CD4-positive, alpha-beta T cell treated with Interleukin-10 for 1 hour (primary cell): ENCODE data around the gene IFNA7.
"Not testable (repeated sequence)": the region's sequence is repeated elsewhere in the genome, so short reads cannot be mapped to it uniquely, and the experiment has no call there.

Source experiments
- DNase-seq: peaks from one replicate; pipeline ENCODE4 v3.0.0-alpha.2; 2020

IFNA7 gene

DNA sequence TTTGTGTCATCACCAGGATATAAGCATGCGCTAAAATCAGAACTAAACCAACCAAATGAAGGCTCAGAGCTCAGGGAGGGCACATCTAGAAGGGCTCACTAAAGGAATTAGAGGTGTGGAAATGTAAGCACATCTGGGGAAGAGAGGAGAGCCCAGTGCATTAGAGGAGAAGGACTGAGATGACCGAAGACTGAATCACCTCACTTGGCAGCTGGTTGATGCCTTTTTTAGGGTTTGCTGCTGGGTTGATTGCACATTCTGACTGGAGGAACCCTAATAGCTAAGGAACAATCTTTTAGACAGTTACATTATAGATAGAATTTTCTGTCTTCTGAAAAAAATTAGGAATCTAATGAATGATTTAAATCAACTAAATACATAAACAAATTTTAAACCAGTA is 27.3 kb downstream of the IFNA7 start:
- no peak for DNase-seq

DNA sequence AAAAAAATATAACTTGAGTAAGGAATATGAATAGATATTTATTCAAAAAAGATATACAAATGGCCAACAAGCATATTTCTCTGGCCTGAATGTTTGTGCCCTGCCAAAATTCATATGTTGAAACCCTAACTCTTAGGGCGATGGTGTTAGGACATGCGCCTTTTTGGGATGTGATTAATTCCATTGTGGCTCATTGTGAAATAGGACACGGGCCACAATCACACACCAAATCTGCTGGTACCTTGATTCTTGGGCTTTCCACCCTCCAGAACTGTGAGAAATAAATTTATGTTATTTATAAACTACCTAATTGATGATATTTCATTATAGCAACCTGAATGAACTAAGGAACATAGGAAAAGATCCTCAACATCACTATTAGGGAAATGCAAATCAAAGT is 29.8 kb downstream of the IFNA7 start:
- no peak for DNase-seq

- no peak for DNase-seq
Measured at GRCh38 chr9:21171351-21171750, 30.7 kb downstream of the IFNA7 start.

- DNase-seq: not testable (repeated sequence)
Measured at GRCh38 chr9:21166560-21166959, 35.4 kb downstream of the IFNA7 start, which contains the start of gene IFNA21. TSS of gene IFNA21 (minus strand) at chr9:21166660. CDS start at chr9:21166612, 48 bp downstream.

GRCh38 chr9:21165516-21165915 is 36.5 kb downstream of the IFNA7 start:
- no peak for DNase-seq

DNA sequence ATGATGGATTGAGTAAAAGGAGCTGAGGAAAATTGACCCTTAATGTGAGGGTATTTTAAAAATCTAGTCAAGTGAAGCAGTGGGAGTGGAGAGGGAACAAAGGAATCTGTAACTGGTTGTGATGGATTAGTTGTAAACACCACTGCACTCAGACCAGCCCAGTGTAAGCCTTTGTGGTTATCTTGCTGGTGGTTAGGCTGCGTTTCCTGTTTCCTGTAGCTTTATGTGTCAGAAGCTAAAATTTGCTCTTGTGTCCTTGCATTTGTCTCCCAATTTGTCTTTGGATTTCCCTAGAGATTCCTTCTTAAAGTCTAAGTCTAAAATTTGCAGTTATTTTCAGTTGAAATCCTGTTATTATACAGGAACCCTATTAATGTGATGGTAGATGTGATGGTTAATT is 41.8 kb downstream of the IFNA7 start:
- peak; percentile 60 for DNase-seq

- no peak for DNase-seq
Measured at GRCh38 chr9:21155501-21155900, 46.5 kb downstream of the IFNA7 start.

- DNase-seq: peak; percentile 37
Measured at GRCh38 chr9:21154018-21154608, 47.9 kb downstream of the IFNA7 start.

DNA sequence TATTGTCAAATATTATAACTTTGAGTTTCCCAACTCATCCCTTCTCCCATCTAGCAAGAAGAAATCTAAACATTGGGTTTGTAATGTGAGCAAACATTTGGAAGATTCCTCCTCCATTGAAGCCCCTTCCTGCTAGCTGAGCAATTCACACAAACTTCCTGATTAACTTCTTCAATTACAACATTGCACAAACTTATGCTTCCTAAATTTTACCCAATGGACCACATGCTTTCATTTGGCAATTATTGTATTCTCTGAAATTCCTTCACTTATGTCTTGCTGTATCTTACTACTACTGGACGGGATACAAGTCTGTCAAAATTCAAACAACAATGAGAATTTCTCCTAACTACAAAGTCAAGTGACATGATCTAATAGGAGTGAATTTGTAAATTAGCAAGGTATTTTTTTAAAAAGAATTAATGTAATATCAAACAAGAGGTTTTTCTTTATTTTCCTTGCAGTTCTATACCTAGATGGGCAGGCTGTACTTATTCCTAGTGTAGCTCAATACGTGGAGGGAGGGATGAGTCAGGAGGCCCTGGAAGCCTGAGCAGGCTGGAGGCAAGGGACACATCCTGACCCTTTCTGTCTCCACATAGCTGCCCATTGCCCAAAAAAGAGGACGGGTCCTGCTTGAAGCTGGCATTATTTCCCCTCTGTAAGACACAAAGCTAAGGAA is 48.5 kb downstream of the IFNA7 start:
- DNase-seq: no peak
